ENCODE data around the gene TBX2. TPM values are rescaled to one million over a fixed set of nuclear protein-coding genes. Genes with fewer than 3 reads are reported as not detected.

TBX2 gene
- total and polyA plus RNA-seq, 12 donors: 4.6 to 31.1 (median 11.8) TPM

GRCh38 chr17:61423967-61424649, 24.5 kb downstream of the TBX2 start:
- no peaks in the 10 kb centered on the region for H3K9me3 ChIP-seq
- H3K36me3 ChIP-seq: no peaks in the 10 kb centered on the region
- no peak for DNase-seq
- H3K27ac ChIP-seq: no peak overlapping the region
- H3K4me3 ChIP-seq: no peak overlapping the region
- H3K27me3 ChIP-seq: peaks cover 0 to 85% (median 73%) of the 10 kb centered on the region in 7 donors
- no peak for ATAC-seq
- no peak for TF ChIP-seq CTCF (IDR thresholded peaks at IDR 0.05)
- WGBS, 2 donors: 81 to 86% methylated on average over 10 of the region's 10 CpGs
- H3K4me1 ChIP-seq: no peaks in the 10 kb centered on the region
- intact Hi-C loops (cut with DNase I): loop anchor here in 1 of 10 donors (10.0 kb wide), 1 partner anchor 61 kb away; no protein-coding TSS in a partner anchor

DNA sequence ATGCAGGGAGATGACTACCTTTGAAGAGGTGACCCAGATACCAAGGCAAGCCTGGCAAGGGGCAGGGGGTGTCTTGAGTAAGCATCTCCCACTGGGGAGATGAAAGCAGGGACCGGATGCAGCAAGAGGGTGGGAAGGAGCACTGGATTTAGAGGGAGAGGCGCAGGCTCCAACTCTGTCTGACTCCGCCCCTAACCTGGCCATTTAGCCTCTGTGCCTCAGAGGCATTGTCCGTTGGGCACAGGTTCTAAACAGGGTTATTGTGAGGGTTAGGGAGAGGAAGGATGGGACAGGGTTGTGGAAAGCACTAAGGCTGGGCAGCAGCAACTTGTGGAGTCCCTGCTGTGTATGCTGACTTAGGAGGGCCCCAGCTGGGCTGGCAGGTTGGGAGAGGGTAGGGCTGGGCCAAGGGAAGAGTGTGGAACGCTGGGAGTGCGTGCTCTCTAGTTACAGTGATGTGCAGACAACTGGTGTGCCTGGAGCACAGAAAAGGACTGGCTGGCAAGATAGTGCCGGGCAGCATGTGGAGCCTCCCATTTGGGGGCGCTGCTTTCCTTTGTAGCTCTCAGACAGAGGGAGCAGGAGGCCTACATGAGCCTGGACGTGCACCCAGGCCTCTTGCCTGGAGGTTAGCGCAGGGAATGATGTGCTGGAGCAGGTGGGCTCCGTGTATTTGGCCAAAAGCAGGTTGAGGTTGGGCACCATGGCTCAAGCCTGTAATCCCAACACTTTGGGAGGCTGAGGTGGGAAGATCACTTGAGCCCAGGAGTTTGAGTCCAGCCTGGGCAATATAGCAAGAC, 26.2 kb downstream of the TBX2 start:
- ATAC-seq (no peak), DNase-seq (no peak)
- Histone ChIP-seq H3K4me3 (no peak overlapping the region), H3K9me3 (no peaks in the 10 kb centered on the region), H3K4me1 (no peaks in the 10 kb centered on the region), H3K27me3 (peaks cover 0 to 76% (median 55%) of the 10 kb centered on the region in 7 donors), H3K36me3 (no peaks in the 10 kb centered on the region), H3K27ac (no peak overlapping the region)
- 45 to 47% methylated on average over 11 of the region's 11 CpGs for WGBS, 2 donors
- no peak for TF ChIP-seq CTCF (IDR thresholded peaks at IDR 0.05)
- intact Hi-C loops (cut with DNase I): loop anchor here in 2 of 10 donors (5.0 to 10.0 kb wide), 2 partner anchors 59 to 426 kb away; no protein-coding TSS in a partner anchor

GRCh38 chr17:61426482-61427304, 27.1 kb downstream of the TBX2 start:
- intact Hi-C loops (cut with DNase I): loop anchor here in 2 of 10 donors (5.0 to 10.0 kb wide), 2 partner anchors 58 to 426 kb away; no protein-coding TSS in a partner anchor
- ATAC-seq: no peak
- H3K27me3 ChIP-seq: peaks cover 0 to 68% (median 49%) of the 10 kb centered on the region in 7 donors

More at GRCh38 chr17:61426482-61427304, 27.1 kb downstream of the TBX2 start:
- Histone ChIP-seq H3K27ac (no peak overlapping the region), H3K36me3 (no peaks in the 10 kb centered on the region), H3K4me1 (no peaks in the 10 kb centered on the region), H3K9me3 (no peaks in the 10 kb centered on the region), H3K4me3 (no peak overlapping the region)
- WGBS, 2 donors: 82 to 86% methylated on average over 10 of the region's 10 CpGs
- DNase-seq: no peak
- TF ChIP-seq CTCF (IDR thresholded peaks at IDR 0.05): no peak
